Psoas muscle (tissue), 8 donors: ENCODE results near the gene AMOT. TPM values are rescaled to one million over a fixed set of nuclear protein-coding genes. Genes with fewer than 3 reads are reported as not detected.
A peak's percentile ranks its signal among the peaks of the same experiment; 100 is the strongest.

Experiments
- ATAC-seq, 4 donors: fragments of 200-7000 bp; cut with Tn5 transposase; one replicate each; pipeline ENCODE4 v1.9.1; 2020; ENCODE audit warnings: moderate library complexity in 3 of 4, mild to moderate bottlenecking in 2 of 4
- DNase-seq, 2 donors: peaks; one replicate each; pipeline ENCODE4 v3.0.0-alpha.2; 2020
- H3K27ac ChIP-seq: fragments of 200-600 bp; one replicate; pipeline ENCODE4 v1.8.0; 2022
- H3K27me3 ChIP-seq, 3 donors: fragments of 200-600 bp in 1 of 3; one replicate each; pipeline versions ENCODE4 v1.6.1 to v1.8.0; 2013 to 2022; ENCODE audit warnings: low read length in 2 of 3, mild to moderate bottlenecking in 2 of 3, moderate library complexity in 1 of 3; ENCODE audit not compliant: insufficient read depth in 3 of 3
- H3K36me3 ChIP-seq, 2 donors: fragments of 200-600 bp in 1 of 2; one replicate each; pipeline versions ENCODE4 v1.6.1 to v1.8.0; 2013 to 2022; ENCODE audit warnings: low read depth in 1 of 2, mild to moderate bottlenecking in 1 of 2, moderate library complexity in 1 of 2; ENCODE audit not compliant: insufficient read depth in 1 of 2
- H3K4me1 ChIP-seq: fragments of 200-600 bp; one replicate; pipeline ENCODE4 v1.8.0; 2022
- H3K4me3 ChIP-seq: fragments of 200-600 bp; one replicate; pipeline ENCODE4 v1.8.0; 2022; ENCODE audit warnings: mild to moderate bottlenecking
- H3K9me3 ChIP-seq: fragments of 200-600 bp; one replicate; pipeline ENCODE4 v1.8.0; 2022
- CTCF ChIP-seq: fragments of 200-600 bp; IDR thresholded peaks from one replicate; pipeline ENCODE4 v1.8.0; 2022; ENCODE audit warnings: antibody characterized with exemption
- WGBS, 3 donors: extraction: QIAGEN DNeasy Blood & Tissue Kit; methylation state at CpG; one replicate each; pipeline versions ENCODE4 v1.1.6 to v1.1.7; 2013; 5-methylcytosine and 5-hydroxymethylcytosine counted together
- intact Hi-C, 2 donors: fragments of 100-400 bp; cut with DNase I; formaldehyde crosslinking; loops; one replicate each; pipeline versions ENCODE4 v1.11.0 to v1.14.2; 2022
- polyA plus RNA-seq, 3 donors: library from polyadenylated mRNA; stranded (reverse); fragments of 200-250 nt; gene quantifications; one replicate each; pipeline ENCODE4 v1.2.3, GENCODE V29; 2013
- total RNA-seq, 4 donors: library from RNA; stranded (reverse); fragmentation: NEBNext Ultra II Directional in 2 of 4; extraction: Animal tissue kit (Norgen Biotek cat#: 25700) in 2 of 4; gene quantifications; one replicate each; pipeline versions ENCODE4 v1.2.1 to v1.2.4, GENCODE V29; 2021 to 2023
- donor health status: healthy with polysubstance abuse.
- donor health status: DM: no; HTN: no; CAD: no; lungs with moderate emphysema.
- donor health status: Bipolar disorder and iron deficiency.
- donor health status: healthy.
- donor health status: DM: yes; HTN: yes; CAD: no.
- donor health status: DM: no; HTN: no; CAD: no.
- donor health status: DM: no; HTN: no; CAD: no.
- donor health status: DM: yes; HTN: yes; CAD: no.

AMOT gene
- total and polyA plus RNA-seq, 7 donors: 2.5 to 148 (median 72.6) TPM

DNA sequence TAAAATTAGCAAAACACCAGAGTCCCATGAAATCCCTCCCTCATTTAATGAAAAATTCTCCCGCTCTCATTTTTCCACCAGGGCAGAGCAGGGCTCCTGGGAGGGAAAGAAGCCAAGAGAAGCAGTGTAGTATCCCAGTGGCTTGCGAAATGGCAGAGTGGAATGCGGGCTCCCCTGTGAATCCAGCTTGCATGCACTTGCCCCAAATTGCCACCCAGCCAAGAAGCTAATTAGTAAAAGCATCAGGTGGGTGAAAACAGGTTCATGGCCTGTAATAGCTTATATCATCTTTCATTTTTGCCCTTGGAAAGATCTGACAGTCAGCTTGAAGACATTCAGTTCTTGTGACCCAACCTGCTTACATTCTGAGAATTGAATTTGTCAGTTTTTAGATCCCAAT is 10.1 kb downstream of the AMOT start:
- TF ChIP-seq CTCF: no peak
- intact Hi-C loops: no loop called here
- peak overlapping the region; percentile 70 for H3K27ac ChIP-seq
- DNase-seq: no peak
- H3K4me1 ChIP-seq: peaks cover 18% of the 10 kb centered on the region
- no peak overlapping the region for H3K4me3 ChIP-seq
- no peaks in the 10 kb centered on the region for H3K9me3 ChIP-seq
- H3K36me3 ChIP-seq: no peaks in the 10 kb centered on the region
- peaks cover 0 to 9% (median 0%) of the 10 kb centered on the region in 3 donors for H3K27me3 ChIP-seq
- WGBS, 3 donors: 27 to 51% (median 31%) methylated on average over 3 of the region's 3 CpGs
- peak; percentile 59 to 71 (median 68) for ATAC-seq

- H3K36me3 ChIP-seq: no peaks in the 10 kb centered on the region
- WGBS, 3 donors: 81 to 98% (median 96%) methylated on average over 1 of the region's 1 CpG
- H3K27ac ChIP-seq: no peak overlapping the region
- H3K4me1 ChIP-seq: peaks cover 12% of the 10 kb centered on the region
- ATAC-seq (no peak), DNase-seq (no peak)
- TF ChIP-seq CTCF: no peak
- intact Hi-C loops: no loop called here
- no peak overlapping the region for H3K4me3 ChIP-seq
- H3K9me3 ChIP-seq: no peaks in the 10 kb centered on the region
- H3K27me3 ChIP-seq: peaks cover 0 to 5% (median 0%) of the 10 kb centered on the region in 3 donors
Observed at GRCh38 chrX:112827292-112827903, 13.2 kb downstream of the AMOT start.

- Histone ChIP-seq H3K4me1 (peaks cover 9% of the 10 kb centered on the region), H3K9me3 (no peaks in the 10 kb centered on the region), H3K27me3 (no peaks in the 10 kb centered on the region), H3K27ac (no peak overlapping the region), H3K36me3 (no peaks in the 10 kb centered on the region), H3K4me3 (no peak overlapping the region)
- ATAC-seq (no peak), DNase-seq (no peak)
- TF ChIP-seq CTCF: no peak
- intact Hi-C loops: no loop called here
Observed at GRCh38 chrX:112826023-112826422, 14.6 kb downstream of the AMOT start.

GRCh38 chrX:112822892-112823291 is 17.7 kb downstream of the AMOT start:
- DNase-seq: no peak
- TF ChIP-seq CTCF: no peak
- intact Hi-C loops: no loop called here
- Histone ChIP-seq H3K27me3 (peaks cover 0 to 6% (median 0%) of the 10 kb centered on the region in 3 donors), H3K27ac (no peak overlapping the region), H3K9me3 (no peaks in the 10 kb centered on the region), H3K36me3 (no peaks in the 10 kb centered on the region), H3K4me1 (peaks cover 28% of the 10 kb centered on the region), H3K4me3 (no peak overlapping the region)
- WGBS, 3 donors: 60 to 94% (median 88%) methylated on average over 7 of the region's 7 CpGs
- ATAC-seq: no peak
